Measurements from ENCODE around the gene SEC14L3. TPM values are rescaled to one million over a fixed set of nuclear protein-coding genes. Genes with fewer than 3 reads are reported as not detected.

Gene SEC14L3
- total RNA-seq, 2 donors from 2014 or later, result not detected

DNA sequence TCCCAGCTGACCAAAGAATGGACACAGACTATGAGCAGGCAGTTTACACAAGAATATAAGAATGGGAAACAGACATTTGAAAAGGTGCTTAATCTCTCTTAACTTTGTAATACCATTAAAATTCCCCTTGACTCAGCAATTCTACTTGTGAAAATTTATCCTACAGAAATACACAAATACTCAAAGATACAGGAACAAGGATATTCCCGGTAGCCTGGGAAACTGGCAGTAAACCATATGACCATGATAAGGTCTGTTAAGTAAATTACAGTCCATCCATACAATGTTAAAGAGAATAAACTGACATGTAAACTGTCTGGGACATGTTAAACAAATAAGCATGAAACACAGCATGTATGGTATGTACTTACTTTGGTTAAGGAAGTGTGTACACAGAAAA lies 55.0 kb downstream of the SEC14L3 start:
- TF ChIP-seq, protein P1, sequence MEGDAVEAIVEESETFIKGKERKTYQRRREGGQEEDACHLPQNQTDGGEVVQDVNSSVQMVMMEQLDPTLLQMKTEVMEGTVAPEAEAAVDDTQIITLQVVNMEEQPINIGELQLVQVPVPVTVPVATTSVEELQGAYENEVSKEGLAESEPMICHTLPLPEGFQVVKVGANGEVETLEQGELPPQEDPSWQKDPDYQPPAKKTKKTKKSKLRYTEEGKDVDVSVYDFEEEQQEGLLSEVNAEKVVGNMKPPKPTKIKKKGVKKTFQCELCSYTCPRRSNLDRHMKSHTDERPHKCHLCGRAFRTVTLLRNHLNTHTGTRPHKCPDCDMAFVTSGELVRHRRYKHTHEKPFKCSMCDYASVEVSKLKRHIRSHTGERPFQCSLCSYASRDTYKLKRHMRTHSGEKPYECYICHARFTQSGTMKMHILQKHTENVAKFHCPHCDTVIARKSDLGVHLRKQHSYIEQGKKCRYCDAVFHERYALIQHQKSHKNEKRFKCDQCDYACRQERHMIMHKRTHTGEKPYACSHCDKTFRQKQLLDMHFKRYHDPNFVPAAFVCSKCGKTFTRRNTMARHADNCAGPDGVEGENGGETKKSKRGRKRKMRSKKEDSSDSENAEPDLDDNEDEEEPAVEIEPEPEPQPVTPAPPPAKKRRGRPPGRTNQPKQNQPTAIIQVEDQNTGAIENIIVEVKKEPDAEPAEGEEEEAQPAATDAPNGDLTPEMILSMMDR (IDR thresholded peaks at IDR 0.05), result no peak
- Histone ChIP-seq H3K36me3 (peaks cover 26% of the 10 kb centered on the region), H3K4me3 (no peak overlapping the region), H3K9me3 (no peaks in the 10 kb centered on the region), H3K4me1 (peaks cover 0 to 6% of the 10 kb centered on the region in 2 donors), H3K27ac (no peak overlapping the region), H3K27me3 (no peaks in the 10 kb centered on the region)
- DNase-seq (ENCODE audit: low spot score), result no peak

DNA sequence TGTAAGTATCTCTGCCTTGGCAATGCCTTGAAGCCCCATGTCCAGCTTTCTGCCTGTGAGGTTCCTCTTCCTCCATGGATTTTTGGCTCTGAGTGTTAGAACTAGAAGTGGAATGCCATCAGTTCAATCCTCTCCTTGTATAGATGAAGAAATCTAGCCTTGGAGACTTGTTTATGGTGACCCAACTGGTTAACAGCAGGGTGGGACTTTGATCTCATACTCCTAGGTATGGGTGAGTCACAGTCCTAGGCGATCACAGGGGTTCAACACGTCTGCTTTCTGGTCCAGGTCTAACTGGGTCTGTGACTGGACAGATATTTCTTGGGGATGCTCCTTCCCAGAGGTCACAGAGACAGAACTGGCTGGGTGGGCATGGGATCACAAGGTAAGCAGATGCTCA lies 55.4 kb downstream of the SEC14L3 start:
- Histone ChIP-seq H3K4me3 (no peak overlapping the region), H3K36me3 (peaks cover 26% of the 10 kb centered on the region), H3K9me3 (no peaks in the 10 kb centered on the region), H3K4me1 (peaks cover 0 to 2% of the 10 kb centered on the region in 2 donors), H3K27me3 (no peaks in the 10 kb centered on the region), H3K27ac (no peak overlapping the region)
- no peak for DNase-seq (ENCODE audit: low spot score)
- TF ChIP-seq, protein P1 (IDR thresholded peaks at IDR 0.05), result no peak

DNA sequence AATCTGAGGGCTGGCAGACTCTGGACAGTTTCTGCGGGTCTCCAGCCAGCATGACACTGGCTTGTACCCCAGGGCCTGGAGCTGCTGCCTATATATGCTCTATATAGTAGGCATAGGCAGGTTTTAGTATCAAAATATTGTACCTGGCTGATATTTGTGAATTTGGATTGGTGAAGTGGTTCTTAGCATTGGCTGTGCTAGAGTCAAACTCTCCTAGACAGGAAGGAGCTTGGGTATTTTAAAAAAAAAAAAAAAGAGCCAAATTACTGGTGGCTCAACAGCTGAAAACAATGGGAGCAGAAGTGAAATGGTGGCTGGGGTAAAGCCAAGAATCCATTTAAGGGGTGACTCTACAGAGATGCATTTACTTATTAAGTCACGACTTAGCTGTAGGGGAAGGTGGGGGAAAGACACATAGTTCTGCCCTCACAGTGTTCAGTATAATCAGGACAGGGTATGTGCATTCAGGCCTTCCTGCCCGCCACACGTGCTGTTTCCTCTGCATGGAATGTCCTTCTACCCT lies 57.2 kb downstream of the SEC14L3 start:
- H3K9me3 ChIP-seq, result no peaks in the 10 kb centered on the region
- no peaks in the 10 kb centered on the region for H3K27me3 ChIP-seq
- H3K27ac ChIP-seq, result no peak overlapping the region
- H3K4me3 ChIP-seq, result no peak overlapping the region
- H3K36me3 ChIP-seq, result peaks cover 32% of the 10 kb centered on the region
- DNase-seq (ENCODE audit: low spot score), result no peak
- H3K4me1 ChIP-seq, result no peaks in the 10 kb centered on the region
- TF ChIP-seq, protein P1 (IDR thresholded peaks at IDR 0.05), result no peak

DNA sequence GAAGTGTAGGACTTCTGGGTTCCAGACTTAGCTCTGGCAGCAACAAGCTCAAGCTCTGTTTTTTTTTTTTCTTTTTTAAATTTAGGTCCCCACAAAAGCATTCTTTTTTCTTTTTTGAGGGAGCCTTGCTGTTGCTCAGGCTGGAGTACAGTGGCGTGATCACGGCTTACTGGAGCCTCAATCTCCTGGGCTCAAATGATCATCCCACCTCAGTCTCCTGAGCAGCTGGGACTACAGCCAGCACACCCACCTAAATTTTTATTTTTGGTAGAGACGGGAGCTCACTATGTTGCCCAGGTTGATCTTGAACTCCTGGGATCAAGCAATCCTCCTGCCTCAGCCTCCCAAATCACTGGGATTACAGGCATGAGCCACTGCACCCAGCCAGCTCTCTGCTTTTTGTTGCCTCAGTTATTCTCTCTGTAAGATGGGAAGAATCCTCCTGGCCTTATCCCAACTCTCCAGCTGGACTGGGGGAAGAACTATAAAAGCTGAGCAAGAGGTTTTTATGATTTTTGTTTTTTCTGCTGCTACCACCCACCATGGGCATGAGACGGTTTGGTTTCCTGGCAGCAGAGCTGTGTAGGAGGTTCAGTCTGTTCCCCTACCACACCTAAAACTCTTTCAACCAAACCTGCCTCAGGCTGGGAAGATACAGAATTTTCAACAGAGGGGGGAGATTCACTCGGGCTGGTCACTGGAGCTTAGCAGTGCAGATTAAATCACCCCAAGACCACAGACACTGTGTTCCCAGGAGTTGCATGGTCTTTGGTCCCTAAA lies 57.9 kb downstream of the SEC14L3 start:
- Histone ChIP-seq H3K4me3 (no peak overlapping the region), H3K4me1 (no peaks in the 10 kb centered on the region), H3K27me3 (no peaks in the 10 kb centered on the region), H3K9me3 (no peaks in the 10 kb centered on the region), H3K27ac (no peak overlapping the region), H3K36me3 (peaks cover 36% of the 10 kb centered on the region)
- no peak for DNase-seq (ENCODE audit: low spot score)
- TF ChIP-seq, protein P1 (IDR thresholded peaks at IDR 0.05), result no peak

DNA sequence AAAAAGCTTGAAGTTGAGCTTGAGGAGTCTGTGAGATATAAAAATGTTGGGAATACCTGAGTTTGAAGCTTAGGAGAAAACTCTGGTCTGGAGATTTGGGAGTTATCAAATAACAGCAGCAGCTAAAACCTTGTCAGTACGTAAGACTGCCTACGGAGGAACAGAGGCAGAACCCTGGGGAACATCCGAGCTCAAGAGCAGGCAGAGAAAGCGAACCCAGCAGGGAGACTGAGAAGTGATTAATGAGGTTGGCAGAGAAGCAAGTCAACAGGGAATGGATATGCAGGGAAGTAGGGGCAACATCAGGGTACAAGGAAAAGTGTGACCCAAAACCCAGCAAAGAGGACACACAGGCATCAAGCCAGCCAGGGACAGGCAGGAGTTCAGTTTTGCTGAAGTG lies 58.8 kb downstream of the SEC14L3 start:
- Histone ChIP-seq H3K27ac (no peak overlapping the region), H3K4me3 (no peak overlapping the region), H3K27me3 (no peaks in the 10 kb centered on the region), H3K36me3 (peaks cover 40% of the 10 kb centered on the region), H3K9me3 (no peaks in the 10 kb centered on the region), H3K4me1 (no peaks in the 10 kb centered on the region)
- TF ChIP-seq, protein P1 (IDR thresholded peaks at IDR 0.05), result no peak
- DNase-seq (ENCODE audit: low spot score), result no peak

All from right atrium auricular region (tissue), 2 donors.